ENCODE data around the gene SPECC1L.

DNA sequence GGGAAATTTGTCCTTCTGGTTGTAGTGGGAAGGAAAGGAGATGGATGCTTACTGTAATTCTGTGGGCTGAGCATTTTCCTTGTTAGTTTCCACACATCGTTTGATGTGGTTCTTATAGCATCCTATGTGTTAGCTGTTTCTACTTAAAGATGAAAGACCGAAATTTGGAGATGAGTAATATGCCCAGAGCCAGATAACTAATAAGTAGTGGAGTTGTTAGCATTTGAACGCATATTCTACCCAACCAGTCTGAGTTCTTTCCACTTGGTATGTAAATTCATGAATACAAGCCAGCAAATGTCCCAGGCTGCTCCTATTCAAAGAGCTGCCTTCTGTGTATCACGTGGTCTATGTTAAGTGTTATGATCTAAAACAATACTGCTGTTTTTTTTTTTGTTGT lies 14.6 kb downstream of the SPECC1L start:
- no peak for TF ChIP-seq CTCF (IDR thresholded peaks at IDR 0.05)
- no peak for TF ChIP-seq POLR2A (IDR thresholded peaks at IDR 0.05)
